GM18907 (cell line): Measurements from ENCODE around the gene IGFL3.
"Not testable (repeated sequence)": the region's sequence is repeated elsewhere in the genome, so short reads cannot be mapped to it uniquely, and the experiment has no call there.

Source experiments
- ATAC-seq: cut with Tn5 transposase; IDR thresholded peaks from one replicate; pipeline ENCODE4 v1.9.1; 2021; ENCODE audit warnings: mild to moderate bottlenecking, moderate library complexity; ENCODE audit not compliant: unreplicated experiment

Gene IGFL3

DNA sequence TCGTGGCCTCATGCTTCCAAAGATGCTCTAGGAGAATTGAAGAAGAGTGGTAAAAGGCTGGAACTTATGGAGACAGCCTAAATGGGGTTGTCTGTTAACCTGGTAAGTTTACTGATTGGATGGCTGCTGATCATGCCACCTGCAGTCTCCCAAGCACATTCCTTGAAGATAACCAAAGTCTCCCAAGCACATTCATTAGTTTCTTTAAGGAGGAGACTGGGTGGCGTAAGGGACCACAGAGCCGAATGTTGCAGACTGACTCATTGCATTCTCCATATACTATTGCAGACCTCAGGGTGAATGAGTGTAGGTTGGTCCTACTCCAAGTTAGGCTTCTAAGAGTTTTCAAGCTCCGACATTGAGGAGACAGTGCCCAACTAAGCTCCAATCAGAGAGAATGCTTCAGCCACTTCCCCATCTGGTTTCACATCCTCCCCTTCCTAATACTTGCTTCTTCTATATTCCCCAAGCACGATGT lies at the start of gene IGFL3:
TSS of gene IGFL3 (minus strand) at position 51 of the 478 bp plus-strand sequence. CDS start at position 12, 39 bp downstream.
- ATAC-seq: no peak

DNA sequence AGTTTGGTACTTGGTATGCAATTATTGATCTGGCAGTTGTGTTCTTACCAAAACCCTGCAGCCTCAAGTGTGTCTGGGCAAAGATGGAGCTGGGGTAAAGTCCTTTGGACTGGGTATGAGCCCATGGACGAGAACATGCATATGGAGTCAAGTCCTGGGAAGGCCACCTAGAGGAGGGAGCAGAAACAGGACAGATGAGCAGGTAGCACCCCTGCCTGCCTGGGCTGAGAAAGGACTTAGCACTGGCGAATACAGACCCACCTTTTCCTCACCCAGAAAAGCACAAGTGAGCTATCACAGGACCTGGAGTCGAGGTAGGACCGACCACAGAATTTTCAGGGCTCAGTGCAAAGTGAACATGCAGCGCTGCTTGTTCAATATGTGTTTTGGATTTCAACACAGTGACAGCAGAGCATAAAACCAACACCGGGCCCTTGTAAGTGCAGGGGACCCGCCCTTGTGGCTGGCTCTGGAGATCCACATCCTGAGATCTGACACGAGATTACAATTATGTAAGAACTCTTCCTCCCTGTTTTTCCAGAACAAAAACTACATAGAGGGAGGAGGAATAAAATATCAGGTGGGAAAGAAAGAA lies 49.5 kb upstream of the IGFL3 start:
- no peak for ATAC-seq

DNA sequence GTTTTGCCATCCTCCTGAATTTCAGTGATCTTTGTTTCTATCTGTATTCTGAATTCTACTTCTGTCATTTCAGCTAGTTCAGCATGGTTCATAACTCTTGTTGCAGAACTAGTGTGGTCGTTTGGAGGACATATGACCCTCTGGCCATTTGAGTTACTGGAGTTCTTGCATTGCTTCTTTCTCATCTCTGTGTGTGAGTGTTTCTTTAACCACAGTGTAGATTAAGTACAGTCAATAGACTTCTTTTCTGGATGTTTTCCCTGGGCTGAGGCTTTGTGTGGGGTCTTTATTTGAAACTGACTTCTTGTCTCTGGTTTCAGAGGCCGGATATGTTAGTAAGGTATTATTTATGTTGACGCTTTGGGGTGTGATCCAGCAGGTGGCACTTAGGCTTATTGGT lies 38.2 kb upstream of the IGFL3 start:
- no peak for ATAC-seq

DNA sequence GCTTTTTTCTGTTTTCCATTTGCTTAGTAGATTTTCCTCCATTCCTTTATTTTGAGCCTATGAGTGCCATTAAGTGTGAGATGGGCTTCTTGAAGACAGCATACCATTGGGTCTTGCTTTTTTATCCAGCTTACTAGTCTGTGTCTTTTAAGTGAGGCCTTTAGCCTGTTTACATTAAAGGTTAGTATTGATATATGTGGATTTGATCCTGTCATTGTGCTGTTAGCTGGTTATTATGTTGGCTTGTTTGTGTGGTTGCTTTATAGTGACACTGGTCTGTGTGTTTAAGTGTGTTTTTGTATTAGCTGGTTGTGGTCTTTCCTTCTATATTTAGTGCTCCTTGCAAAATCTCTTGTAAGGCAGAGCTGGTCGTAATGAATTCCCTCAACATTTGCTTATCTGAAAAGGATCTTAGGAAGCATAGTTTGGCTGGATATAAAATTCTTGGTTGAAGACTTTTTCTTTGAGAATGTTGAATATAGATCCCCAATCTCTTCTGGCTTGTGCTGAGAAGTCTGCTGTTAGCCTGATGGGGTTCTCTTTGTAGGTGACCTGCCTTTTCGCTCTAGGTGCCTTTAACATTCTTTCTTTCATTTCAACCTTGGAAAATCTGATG lies 37.3 kb upstream of the IGFL3 start:
- ATAC-seq: not testable (repeated sequence)

DNA sequence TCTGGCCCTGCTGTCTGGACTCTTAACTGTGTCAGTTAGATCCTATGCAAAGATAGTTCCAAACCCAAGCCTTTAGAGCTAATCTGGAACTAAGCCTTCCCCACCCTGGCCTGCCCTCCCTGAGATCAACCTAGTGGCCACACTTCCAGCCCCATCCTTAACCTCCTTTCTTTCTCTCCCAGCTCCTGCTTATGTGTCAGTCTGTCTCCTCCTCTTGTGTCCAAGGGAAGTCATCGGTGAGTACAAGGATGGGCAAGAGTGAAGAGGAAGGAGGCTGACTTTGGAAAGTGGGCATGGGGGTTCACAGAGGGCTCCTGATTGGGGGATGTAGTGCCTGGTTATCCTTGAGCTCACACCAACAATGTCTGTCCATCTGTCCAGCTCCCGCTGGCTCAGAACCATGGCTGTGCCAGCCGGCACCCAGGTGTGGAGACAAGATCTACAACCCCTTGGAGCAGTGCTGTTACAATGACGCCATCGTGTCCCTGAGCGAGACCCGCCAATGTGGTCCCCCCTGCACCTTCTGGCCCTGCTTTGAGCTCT lies 35.8 kb upstream of the IGFL3 start:
- no peak for ATAC-seq

DNA sequence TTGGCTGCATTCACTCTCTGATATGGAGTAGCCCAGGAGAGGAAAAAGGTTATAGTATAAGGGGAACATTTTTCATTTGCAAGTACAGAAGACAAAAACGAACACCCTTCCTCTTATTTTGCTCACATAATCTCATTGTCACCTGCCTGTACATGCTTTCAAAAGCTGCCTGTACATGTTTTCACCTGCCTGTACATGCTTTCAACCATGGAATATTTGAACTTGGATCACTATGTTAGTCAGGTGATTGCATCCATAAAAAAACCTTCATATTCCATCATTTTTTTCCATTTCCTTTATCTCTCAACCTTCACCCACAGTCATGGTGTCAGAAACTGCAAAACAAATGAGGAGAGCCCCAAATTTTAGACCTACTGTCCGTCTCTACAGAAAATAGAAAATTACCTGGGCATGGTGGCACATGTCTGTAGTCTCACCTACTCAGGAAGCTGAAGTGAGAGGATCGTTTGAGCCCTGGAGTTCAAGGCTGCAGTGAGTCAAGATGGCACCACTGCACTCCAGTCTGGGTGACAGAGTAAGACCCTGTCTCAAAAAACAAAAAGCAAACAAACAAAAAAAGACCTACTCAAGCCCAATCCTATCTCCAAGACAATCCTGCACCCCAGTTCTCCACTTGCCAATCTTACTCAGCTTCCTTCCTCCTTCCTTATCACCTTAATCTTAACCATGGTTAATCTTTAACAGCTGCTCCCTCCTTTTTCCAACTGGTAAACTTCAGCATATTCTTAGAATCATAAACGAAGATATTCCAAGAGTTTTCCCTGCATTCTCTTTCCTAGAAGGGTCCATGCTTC lies 35.1 kb upstream of the IGFL3 start:
- no peak for ATAC-seq

DNA sequence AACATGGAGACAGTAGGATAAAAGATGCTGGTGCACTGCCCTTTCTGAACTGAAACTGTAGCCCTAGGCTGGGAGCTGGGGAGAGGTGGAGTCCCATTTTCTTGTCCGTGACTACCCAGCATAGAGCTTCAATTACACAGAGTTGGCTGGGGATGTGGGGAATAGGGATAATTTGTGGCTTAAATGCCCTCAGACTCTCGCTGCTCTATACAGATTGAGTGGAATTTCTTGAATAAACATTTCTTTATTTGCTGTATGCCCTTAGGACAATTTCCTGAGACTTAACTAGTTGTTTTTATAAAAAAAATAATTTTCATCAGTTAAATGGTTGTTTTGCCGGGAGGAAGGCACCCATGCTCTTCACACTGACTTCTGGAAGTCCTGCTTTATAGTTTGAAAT lies 30.7 kb upstream of the IGFL3 start:
- no peak for ATAC-seq

DNA sequence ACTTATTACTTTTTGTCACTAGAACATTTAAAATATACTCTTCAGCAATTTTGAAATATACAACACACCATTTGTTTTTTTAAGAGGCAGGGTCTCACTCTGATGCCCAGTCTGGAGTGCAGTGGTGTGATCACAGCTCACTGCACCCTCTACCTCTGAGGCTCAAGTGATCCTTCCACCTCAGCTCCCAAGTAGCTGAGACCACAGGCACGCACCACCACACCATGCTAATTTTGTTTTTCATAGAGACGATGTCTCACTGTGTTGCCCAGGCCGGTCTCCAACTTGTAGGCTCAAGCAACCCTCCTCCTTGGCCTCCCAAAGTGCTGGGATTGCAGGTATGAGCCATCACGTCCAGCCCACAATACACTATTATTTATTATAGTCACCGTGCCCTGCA lies 26.1 kb upstream of the IGFL3 start:
- ATAC-seq: no peak

DNA sequence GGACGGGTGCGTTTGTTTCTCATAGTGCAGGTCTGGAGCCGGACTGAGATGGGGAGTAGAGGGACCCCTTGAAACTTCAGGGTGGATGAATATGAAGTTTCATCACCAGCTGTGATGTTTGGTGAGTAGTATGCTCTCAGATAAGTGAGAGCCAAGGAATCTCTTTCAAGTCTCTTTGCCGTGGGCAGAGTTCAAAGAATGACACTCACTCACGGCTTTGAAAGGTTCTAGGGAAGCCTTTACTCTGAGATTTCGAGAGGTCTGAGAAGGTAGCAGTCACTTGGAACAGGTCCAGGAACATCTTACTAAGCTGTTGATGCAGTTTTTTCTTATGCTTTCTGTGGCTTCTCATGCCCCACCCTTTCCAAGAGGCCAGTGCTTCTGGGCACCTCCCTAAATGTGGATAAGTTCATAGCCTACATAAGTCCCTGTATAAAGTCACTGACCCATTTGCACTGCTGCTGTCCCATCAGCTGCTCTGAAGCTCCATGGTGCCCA lies 23.4 kb upstream of the IGFL3 start, which contains the start of gene IGFL2:
TSS of gene IGFL2 (plus strand) at position 448 of the 498 bp plus-strand sequence. CDS start at position 489, 41 bp downstream.
- no peak for ATAC-seq

DNA sequence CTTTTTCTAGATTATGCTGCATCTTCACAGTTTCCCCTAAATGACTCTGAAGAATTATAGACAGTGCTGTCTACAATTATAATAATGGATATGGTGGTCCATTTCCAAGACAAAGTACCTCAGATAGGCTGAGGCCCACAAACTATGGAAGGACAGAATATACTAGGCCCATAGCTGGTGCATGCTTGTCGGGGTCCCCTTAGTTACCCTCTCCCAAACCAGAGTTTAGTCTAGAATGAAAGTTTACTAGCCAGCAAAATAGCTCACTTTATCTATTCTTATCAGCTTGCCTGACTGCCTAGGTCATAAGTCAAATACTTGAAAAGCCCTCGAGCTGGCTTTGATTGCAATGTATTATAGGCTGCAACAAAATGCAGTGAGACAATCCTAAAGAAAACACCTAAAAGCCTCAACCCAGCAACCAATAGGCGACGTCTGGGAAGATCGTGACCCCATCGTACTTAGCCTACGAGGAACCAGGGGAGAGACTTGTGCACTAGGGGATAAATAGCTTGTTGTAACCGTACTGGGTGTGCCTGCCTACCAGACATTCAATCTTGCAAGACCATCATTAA lies 22.8 kb upstream of the IGFL3 start:
- ATAC-seq: no peak

DNA sequence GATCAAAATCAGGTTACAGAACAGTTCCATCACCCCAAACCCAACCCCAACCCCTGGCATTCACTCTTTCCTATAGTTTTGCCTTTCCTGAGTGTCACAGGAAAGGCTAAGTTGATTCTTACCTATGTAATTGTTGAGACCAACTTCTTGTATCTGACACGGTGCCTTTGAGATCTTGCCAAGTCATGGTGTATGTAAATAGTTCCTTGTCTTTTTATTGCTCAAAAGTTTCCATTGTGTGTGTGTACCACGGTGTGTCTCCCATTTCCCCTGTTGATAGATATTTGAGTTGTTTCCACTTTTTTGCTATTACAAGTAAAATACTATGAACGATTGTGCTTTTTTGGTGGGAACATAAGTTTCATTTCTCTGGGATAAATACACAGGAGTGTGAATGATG lies 20.3 kb upstream of the IGFL3 start:
- ATAC-seq: no peak

DNA sequence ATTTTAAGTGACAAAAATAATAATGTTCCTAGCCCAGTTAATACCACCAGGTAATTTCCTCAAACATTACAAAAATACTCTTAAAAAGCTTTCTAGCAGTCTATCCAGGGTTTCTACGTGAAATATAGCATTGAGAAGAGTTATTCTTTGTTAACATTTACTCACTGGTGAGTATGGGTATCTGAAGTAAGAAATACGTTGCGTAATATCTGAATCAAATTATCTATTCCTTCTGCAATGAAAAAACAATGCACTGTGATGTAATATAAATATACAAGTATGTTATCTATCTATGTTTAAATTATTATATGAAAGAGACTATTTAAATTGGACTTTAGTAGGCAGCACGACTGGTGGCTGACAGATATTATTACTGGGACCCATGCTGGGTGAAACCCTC lies 17.8 kb upstream of the IGFL3 start:
- ATAC-seq: no peak

DNA sequence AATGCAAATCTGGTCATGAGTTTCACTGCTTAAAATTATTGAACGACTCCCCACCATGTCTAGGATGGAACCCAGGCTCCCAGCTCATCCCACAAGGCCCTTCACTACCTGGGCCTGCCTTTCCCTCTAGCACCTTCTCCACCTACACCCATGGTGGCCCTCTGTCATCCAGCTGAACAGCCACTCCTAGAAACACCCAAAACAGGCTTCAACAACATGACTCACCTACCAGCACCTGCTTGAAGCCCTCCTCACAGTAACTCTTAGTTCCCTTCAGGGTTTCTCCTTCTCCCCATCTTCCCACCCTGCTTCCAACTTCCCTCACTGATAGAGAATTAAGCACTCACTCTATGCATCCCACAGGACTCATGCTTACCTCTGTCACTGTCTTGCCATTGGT lies 16.9 kb upstream of the IGFL3 start:
- no peak for ATAC-seq

DNA sequence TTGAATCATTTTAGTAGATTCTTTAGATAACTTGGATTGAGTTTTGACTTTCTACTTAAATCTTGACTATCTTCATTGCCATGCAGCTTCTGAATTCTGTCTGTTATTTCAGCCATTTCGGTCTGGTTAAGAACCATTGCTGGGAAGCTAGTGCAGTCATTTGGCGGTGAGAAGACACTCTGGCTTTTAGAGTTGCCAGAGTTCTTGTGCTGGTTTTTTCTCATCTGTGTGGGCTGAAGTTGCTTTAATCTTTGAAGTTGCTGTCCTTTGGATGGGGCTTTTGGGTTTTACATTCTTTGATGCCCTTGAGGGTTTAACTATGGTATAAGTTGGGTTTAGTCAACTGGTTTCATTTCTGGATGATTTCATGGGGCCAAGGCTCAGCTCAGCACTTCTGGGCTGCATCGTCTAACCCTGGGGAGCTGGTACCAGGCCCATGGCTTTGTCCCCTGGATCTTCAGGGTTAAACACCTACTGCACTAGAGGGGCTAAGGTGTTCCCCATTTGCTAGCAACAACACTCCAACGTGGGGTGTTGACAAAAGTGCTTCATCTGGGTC lies 13.5 kb upstream of the IGFL3 start:
- no peak for ATAC-seq

DNA sequence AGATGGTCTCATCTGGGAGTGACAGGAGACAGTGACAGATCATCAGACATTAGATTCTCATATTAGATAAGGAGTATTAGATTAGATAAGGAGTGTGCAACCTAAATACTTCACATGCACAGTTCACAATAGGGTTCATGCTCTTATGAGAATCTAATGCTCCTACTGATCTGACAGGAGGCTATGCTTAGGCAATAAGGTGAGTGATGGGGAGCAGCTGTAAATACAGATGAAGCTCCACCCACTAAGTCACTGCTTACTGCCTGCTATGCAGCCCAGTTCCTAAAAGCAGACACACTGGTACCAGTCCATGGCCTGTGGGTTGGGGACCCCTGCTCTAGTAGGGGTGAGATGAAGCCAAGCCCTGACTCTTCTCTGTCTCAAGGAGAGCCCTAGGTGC lies 10.0 kb upstream of the IGFL3 start:
- no peak for ATAC-seq

DNA sequence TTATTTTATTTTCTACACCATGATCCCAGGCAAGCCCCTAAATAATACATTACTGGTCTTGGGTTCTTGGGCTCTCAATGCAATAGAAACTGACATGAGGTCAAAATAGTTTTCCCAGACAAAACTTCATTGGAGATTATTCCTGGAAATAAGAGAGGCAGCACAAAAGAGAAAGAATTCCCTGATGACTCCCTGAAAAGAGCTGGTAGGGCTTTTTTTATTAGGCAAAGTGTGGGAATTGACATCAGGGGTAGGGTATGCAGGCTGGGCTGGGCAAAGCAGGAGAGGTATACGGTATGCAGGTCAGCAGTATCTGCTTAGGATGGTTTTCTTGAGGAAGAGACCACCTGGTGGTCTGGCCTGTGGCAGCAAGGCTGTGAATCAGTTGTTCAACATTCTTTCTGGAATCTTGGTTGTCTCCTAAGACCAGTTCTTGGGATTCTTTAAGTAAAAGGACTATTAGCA lies 9.3 kb upstream of the IGFL3 start:
- ATAC-seq: no peak

DNA sequence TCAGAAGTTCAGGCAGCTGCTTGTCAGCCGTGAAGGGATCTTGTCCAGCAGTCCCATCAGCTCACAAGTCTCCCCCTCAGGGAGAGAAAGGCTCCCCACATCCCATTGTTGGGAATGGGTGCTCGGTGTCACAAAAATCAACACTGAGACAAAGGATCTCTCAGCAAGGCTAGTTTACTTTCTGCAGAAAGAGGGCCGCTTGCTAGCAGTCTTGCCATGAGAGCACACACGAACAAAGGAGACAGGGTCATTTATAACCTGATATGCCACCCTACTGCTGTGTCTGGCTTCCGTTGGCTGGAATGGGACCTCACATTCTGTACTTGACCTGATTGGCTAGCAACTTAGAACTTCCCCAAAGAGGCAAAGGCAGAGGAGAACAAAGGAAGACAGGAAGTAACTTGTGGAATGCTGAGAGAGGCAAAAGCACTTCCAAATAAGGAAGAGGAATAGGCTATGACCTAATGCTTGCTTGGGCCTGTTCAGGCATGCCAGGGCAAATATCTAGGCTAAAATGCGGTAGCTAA lies 8.7 kb upstream of the IGFL3 start:
- no peak for ATAC-seq

DNA sequence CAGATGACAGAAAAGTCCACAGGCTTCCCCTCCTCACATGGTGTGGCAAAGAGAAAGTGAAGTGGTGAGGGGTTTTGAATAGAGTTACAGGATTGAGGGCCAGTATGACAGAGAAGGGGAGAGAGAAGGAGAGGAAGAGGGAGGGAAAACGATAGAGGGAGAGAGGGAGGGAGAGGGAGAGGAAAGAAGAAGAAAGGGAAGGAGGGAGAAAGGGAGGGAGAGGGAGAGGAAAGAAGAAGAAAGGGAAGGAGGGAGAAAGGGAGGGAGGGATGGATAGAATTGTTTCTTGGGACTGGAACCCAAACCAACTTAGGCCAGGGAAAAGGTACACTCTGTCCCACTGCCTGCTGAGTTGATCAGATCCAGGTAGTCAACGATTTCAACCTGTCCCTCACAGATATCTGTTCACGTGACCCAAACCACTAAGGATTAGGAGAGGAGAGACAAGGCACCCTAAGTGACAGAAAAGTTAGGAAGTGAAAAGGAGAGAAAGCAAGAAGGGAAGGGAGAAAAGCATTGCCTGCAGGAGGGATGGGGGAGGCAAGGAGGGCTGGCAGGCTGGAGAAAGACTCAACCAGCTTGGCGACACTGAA lies 8.1 kb upstream of the IGFL3 start:
- ATAC-seq: no peak

DNA sequence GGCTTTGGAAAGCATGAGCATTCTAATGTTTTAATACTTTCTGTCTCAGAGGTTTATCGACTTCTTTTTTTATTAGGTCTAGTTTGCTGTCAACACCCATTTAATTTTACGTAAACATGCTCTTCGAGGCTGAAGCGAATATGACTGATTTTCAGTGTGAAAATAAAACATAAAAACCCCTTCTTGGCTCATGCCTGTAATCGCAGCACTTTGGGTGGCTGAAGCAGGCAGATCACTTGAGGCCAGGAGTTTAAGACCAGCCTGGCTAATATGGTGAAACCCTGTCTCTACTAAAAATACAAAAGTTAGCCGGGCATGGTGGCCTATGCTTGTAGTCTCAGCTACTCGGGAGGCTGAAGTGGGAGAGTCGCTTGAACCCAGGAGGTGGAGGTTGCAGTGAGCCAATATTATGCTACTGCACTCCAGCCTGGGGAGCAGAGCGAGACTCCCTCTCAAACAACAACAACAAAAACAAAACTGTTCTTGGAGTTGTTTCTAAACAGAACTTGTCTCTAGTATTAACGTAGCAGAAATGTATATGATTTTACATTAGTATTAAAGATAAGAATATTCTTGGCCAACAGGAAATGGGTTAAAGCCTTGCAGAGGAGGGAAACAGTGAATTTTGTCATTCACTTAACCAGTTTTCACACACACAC lies 7.1 kb upstream of the IGFL3 start:
- ATAC-seq: no peak
